H4 (cell line): ENCODE results near the gene PHF2. TPM values are rescaled to one million over a fixed set of nuclear protein-coding genes. Genes with fewer than 3 reads are reported as not detected.

Experiments used
- DNase-seq: peaks from one replicate; pipeline ENCODE4 v3.0.0-alpha.2; 2015; ENCODE audit warnings: low spot score
- total RNA-seq: library from RNA; depleted of rRNA; stranded (reverse); fragments of >200 nt; shearing (Covaris generic); gene quantifications from 2 replicates; pipeline ENCODE4 v1.2.3, GENCODE V29; 2014

Gene PHF2
- total RNA-seq, 1 experiment from 2014 or later = 5.8 TPM

- DNase-seq = no peak
These were observed 8.2 kb upstream of the PHF2 start for GRCh38 chr9:93568169-93568568.

GRCh38 chr9:93569621-93570174, 6.7 kb upstream of the PHF2 start:
- DNase-seq = no peak

- no peak for DNase-seq
These were observed 4.2 kb upstream of the PHF2 start for GRCh38 chr9:93572221-93572620.

GRCh38 chr9:93572636-93573515, 3.5 kb upstream of the PHF2 start:
- no peak for DNase-seq

- no peak for DNase-seq
These were observed 2.9 kb upstream of the PHF2 start for GRCh38 chr9:93573516-93573828.

GRCh38 chr9:93574091-93574899, 2.1 kb upstream of the PHF2 start:
- no peak for DNase-seq

GRCh38 chr9:93574900-93575795, 1.2 kb upstream of the PHF2 start:
- DNase-seq = no peak

GRCh38 chr9:93575796-93576257, 557 bp upstream of the PHF2 start:
- no peak for DNase-seq

- no peak for DNase-seq
These were observed 942 bp downstream of the PHF2 start for GRCh38 chr9:93577078-93577974.

- no peak for DNase-seq
These were observed 1.7 kb downstream of the PHF2 start for GRCh38 chr9:93577975-93578682.

- no peak for DNase-seq
These were observed 2.5 kb downstream of the PHF2 start for GRCh38 chr9:93578844-93579243.

- no peak for DNase-seq
These were observed 3.5 kb downstream of the PHF2 start for GRCh38 chr9:93579711-93580516.

- no peak for DNase-seq
These were observed 4.4 kb downstream of the PHF2 start for GRCh38 chr9:93580654-93581380.

- DNase-seq = no peak
These were observed 5.7 kb downstream of the PHF2 start for GRCh38 chr9:93582115-93582514.

- DNase-seq = no peak
These were observed 6.2 kb downstream of the PHF2 start for GRCh38 chr9:93582550-93582949.

- DNase-seq = no peak
These were observed 8.9 kb downstream of the PHF2 start for GRCh38 chr9:93585259-93585658.

- no peak for DNase-seq
These were observed 9.3 kb downstream of the PHF2 start for GRCh38 chr9:93585695-93586094.

- no peak for DNase-seq
These were observed 10.1 kb downstream of the PHF2 start for GRCh38 chr9:93586290-93587057.
